HG03565 (cell line): Measurements from ENCODE around the gene TBX2.

Experiments used
- ATAC-seq: cut with Tn5 transposase; IDR thresholded peaks from one replicate; pipeline ENCODE4 v1.9.1; 2021; ENCODE audit warnings: mild to moderate bottlenecking, moderate library complexity; ENCODE audit not compliant: unreplicated experiment

Gene TBX2

GRCh38 chr17:61411261-61412142 is 11.9 kb downstream of the TBX2 start:
- ATAC-seq = no peak

GRCh38 chr17:61412143-61412859 is 12.7 kb downstream of the TBX2 start:
- ATAC-seq = no peak

- ATAC-seq = no peak
Observed at GRCh38 chr17:61412860-61413660, 13.4 kb downstream of the TBX2 start.

- ATAC-seq = no peak
Observed at GRCh38 chr17:61413661-61414126, 14.1 kb downstream of the TBX2 start.

GRCh38 chr17:61414141-61414935 is 14.7 kb downstream of the TBX2 start:
- no peak for ATAC-seq

- ATAC-seq = no peak
Observed at GRCh38 chr17:61414936-61415251, 15.3 kb downstream of the TBX2 start.

- ATAC-seq = no peak
Observed at GRCh38 chr17:61415374-61416210, 15.9 kb downstream of the TBX2 start.

- no peak for ATAC-seq
Observed at GRCh38 chr17:61416211-61416539, 16.5 kb downstream of the TBX2 start.

- no peak for ATAC-seq
Observed at GRCh38 chr17:61416540-61417363, 17.1 kb downstream of the TBX2 start.

- ATAC-seq = no peak
Observed at GRCh38 chr17:61418449-61418848, 18.8 kb downstream of the TBX2 start.

- ATAC-seq = no peak
Observed at GRCh38 chr17:61419496-61420046, 19.9 kb downstream of the TBX2 start.

- ATAC-seq = no peak
Observed at GRCh38 chr17:61420052-61420451, 20.4 kb downstream of the TBX2 start.

GRCh38 chr17:61420745-61421398 is 21.2 kb downstream of the TBX2 start:
- ATAC-seq = no peak

GRCh38 chr17:61421460-61421859 is 21.8 kb downstream of the TBX2 start:
- ATAC-seq = no peak

- no peak for ATAC-seq
Observed at GRCh38 chr17:61422116-61422799, 22.6 kb downstream of the TBX2 start.

GRCh38 chr17:61422869-61423268 is 23.2 kb downstream of the TBX2 start:
- no peak for ATAC-seq

GRCh38 chr17:61423967-61424649 is 24.5 kb downstream of the TBX2 start:
- ATAC-seq = no peak
